TTC549 (cell line): Measurements from ENCODE around the gene LRRD1.
"Not testable (repeated sequence)": the region's sequence is repeated elsewhere in the genome, so short reads cannot be mapped to it uniquely, and the experiment has no call there.

Source experiments
- FAIRE-seq: peaks from 2 replicates; lab custom pipeline; 2012; peaks lifted over from hg19 to GRCh38; lab: Jason Lieb, UNC

LRRD1 gene

GRCh38 chr7:92178928-92179924 lies at the start of gene LRRD1:
LRRD1 (minus strand) TSS chr7:92179142; CDS start chr7:92165202, 13,940 bp downstream.
- FAIRE-seq, result no peak

- no peak for FAIRE-seq
Observed at GRCh38 chr7:92228742-92229141, 49.8 kb upstream of the LRRD1 start.

GRCh38 chr7:92228100-92228499 lies 49.2 kb upstream of the LRRD1 start:
- no peak for FAIRE-seq

- FAIRE-seq, result no peak
Observed at GRCh38 chr7:92226981-92227380, 48.0 kb upstream of the LRRD1 start.

- no peak for FAIRE-seq
Observed at GRCh38 chr7:92221766-92222165, 42.8 kb upstream of the LRRD1 start.

- no peak for FAIRE-seq
Observed at GRCh38 chr7:92206672-92207071, 27.7 kb upstream of the LRRD1 start.

GRCh38 chr7:92205987-92206386 lies 27.0 kb upstream of the LRRD1 start:
- FAIRE-seq, result no peak

- FAIRE-seq, result no peak
Observed at GRCh38 chr7:92200791-92201190, 21.8 kb upstream of the LRRD1 start.

- no peak for FAIRE-seq
Observed at GRCh38 chr7:92192326-92192725, 13.4 kb upstream of the LRRD1 start.

- not testable (repeated sequence) for FAIRE-seq
Observed at GRCh38 chr7:92189246-92189645, 10.3 kb upstream of the LRRD1 start.

- not testable (repeated sequence) for FAIRE-seq
Observed at GRCh38 chr7:92184294-92184693, 5.4 kb upstream of the LRRD1 start.

- no peak for FAIRE-seq
Observed at GRCh38 chr7:92177362-92177761, 1.6 kb downstream of the LRRD1 start.

- not testable (repeated sequence) for FAIRE-seq
Observed at GRCh38 chr7:92169529-92169928, 9.4 kb downstream of the LRRD1 start.

GRCh38 chr7:92161271-92161670 lies 17.7 kb downstream of the LRRD1 start:
- no peak for FAIRE-seq

- no peak for FAIRE-seq
Observed at GRCh38 chr7:92158660-92159575, 20.0 kb downstream of the LRRD1 start.

GRCh38 chr7:92156990-92157389 lies 22.0 kb downstream of the LRRD1 start:
- FAIRE-seq, result no peak

- no peak for FAIRE-seq
Observed at GRCh38 chr7:92155108-92155739, 23.7 kb downstream of the LRRD1 start.

- no peak for FAIRE-seq
Observed at GRCh38 chr7:92150450-92151017, 28.4 kb downstream of the LRRD1 start.

- no peak for FAIRE-seq
Observed at GRCh38 chr7:92149736-92150239, 29.2 kb downstream of the LRRD1 start.

- FAIRE-seq, result not testable (repeated sequence)
Observed at GRCh38 chr7:92143192-92143880, 35.6 kb downstream of the LRRD1 start.

GRCh38 chr7:92142791-92143190 lies 36.2 kb downstream of the LRRD1 start:
- not testable (repeated sequence) for FAIRE-seq
